GM12892 (cell line): ENCODE data around the gene TRIM23.

Source experiments
- DNase-seq: peaks from one replicate; pipeline ENCODE4 v3.0.0; 2011; ENCODE audit not compliant: insufficient read length
- FAIRE-seq: peaks from 2 replicates; lab custom pipeline; 2011; peaks lifted over from hg19 to GRCh38; lab: Jason Lieb, UNC
- POLR2A ChIP-seq: IDR thresholded peaks from 2 replicates; pipeline ENCODE4 v1.6.1; 2011; ENCODE audit warnings: low read depth, low read length, control low read depth
- POLR2AphosphoS5 ChIP-seq: IDR thresholded peaks from 2 replicates; pipeline ENCODE4 v1.6.1; 2011; ENCODE audit warnings: low read depth, low read length, control low read depth
- TAF1 ChIP-seq: IDR thresholded peaks from 2 replicates; pipeline ENCODE4 v1.6.1; 2011; ENCODE audit warnings: low read depth, mild to moderate bottlenecking, control low read depth, low read length, borderline replicate concordance

The TRIM23 gene

GRCh38 chr5:65562731-65563701 lies 61.1 kb downstream of the TRIM23 start, which contains the start of the genes CENPK and PPWD1:
Gene CENPK, minus strand, starts transcription at chr5:65563168. Its CDS starts 8,261 bp downstream, at chr5:65554907.
Gene PPWD1, plus strand, starts transcription at chr5:65563296. Its CDS starts 15 bp downstream, at chr5:65563311.
- TF ChIP-seq TAF1 = peak; percentile 61; the same call in 1 of the 2 replicates
- TF ChIP-seq POLR2A = peak; percentile 87
- TF ChIP-seq POLR2AphosphoS5 = peak; percentile 85
- DNase-seq = peak; percentile 53

DNA sequence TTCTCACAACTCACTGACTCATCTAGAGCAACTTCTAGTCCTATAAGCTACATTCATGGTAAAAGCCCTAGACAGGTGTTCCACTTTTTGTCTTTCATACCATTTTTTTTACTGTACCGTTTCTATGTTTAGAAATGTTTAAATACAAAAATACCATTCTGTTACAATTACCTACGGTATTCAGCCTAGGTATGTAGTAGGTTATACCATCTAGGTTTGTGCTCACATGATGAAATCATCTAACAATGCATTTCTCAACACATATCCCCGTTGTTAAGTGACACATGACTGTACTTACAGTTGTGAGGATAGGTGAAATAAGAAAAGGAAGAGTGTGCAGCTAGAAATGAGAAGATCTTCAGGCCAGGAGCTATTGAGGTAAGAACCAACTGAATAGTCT lies 67.4 kb downstream of the TRIM23 start:
- no peak for TF ChIP-seq POLR2AphosphoS5
- no peak for TF ChIP-seq TAF1
- no peak for TF ChIP-seq POLR2A
- DNase-seq = no peak
- FAIRE-seq = no peak

More at GRCh38 chr5:65562731-65563701, 61.1 kb downstream of the TRIM23 start, which contains the start of the genes CENPK and PPWD1:
- peak; percentile 96 for FAIRE-seq

GRCh38 chr5:65556181-65556580 lies 68.0 kb downstream of the TRIM23 start:
- FAIRE-seq = no peak
- TF ChIP-seq POLR2AphosphoS5 = no peak
- TF ChIP-seq TAF1 = no peak
- TF ChIP-seq POLR2A = no peak
- no peak for DNase-seq

DNA sequence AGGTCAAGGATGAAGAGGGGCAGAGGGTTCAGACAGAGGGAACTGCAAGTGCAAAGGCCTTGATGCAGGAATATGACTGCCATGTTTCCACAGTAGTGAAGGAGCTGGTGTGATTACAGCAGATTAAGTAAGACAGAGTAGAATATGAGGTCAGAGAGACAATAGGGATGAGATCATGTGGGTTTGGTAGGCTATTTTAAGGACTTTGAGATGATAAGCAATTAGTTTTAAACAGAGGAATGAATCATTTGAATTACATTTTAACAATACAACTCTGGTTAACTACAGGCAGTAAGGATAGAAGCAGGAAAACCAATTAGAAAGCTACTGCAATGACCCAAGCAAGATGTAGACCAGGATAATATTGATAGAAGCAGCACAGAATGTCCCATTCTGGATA lies 68.8 kb downstream of the TRIM23 start:
- FAIRE-seq (peak; percentile 78), DNase-seq (no peak)
- TF ChIP-seq POLR2A (no peak), POLR2AphosphoS5 (no peak), TAF1 (no peak)

DNA sequence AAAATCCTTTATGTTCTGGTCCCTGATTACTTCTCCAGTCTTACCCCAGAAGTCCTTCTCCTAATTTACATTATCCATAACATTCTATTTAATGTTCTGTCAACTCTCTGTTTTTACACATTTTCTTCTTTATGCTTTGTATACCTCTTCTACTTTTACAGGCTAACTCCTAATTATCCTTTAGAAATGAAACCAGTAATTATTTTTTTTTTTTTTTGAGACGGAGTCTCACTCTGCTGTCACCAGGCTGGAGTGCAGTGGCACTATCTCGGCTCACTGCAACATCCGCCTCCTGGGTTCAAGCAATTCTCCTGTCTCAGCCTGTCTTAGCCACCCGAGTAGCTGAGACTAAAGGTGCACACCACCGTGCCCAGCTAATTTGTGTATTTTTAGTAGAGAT lies 70.2 kb downstream of the TRIM23 start:
- DNase-seq (no peak), FAIRE-seq (no peak)
- TF ChIP-seq POLR2AphosphoS5 (no peak), TAF1 (no peak), POLR2A (no peak)

DNA sequence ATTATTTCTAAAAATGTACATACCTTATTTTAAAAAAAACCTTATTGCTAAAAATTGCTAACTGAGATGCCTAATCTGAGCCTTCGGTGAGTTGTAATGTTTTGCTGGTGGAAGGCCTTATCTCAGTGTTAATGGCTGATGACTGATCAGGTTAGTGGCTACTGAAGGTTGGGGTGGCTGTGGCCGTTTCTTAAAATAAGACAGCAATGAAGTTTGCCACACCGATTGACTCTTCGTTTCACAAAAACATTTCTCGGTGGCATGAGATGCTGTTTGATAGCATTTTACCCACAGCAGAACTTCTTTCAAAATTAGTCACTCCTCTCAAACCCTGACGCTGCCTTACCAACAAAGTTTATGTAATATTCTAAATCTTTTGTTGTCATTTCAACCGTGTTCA lies 75.9 kb downstream of the TRIM23 start:
- no peak for FAIRE-seq
- DNase-seq = no peak
- TF ChIP-seq POLR2A (no peak), POLR2AphosphoS5 (no peak), TAF1 (no peak)

DNA sequence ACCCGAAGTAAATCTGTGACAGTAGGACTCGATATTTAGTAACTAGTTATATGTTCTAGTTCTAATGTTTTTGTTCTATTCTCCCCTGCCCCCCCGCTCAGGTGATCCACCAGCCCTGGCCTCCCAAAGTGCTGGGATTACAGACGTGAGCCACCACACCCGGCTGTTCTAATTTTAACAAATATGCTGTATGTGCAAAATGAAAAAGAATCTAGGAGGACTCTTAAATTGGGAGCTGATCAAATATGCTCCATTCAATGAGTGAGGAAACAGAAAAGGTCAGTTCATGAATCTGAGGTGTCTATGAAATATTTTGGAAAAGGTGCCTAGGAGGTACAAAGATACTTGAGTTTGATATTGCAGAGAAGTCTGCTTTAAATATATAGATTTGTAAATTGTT lies 78.0 kb downstream of the TRIM23 start:
- TF ChIP-seq POLR2A = no peak
- TF ChIP-seq POLR2AphosphoS5 = no peak
- no peak for TF ChIP-seq TAF1
- FAIRE-seq = no peak

GRCh38 chr5:65544473-65544872 lies 79.7 kb downstream of the TRIM23 start:
- no peak for TF ChIP-seq TAF1
- no peak for TF ChIP-seq POLR2AphosphoS5
- TF ChIP-seq POLR2A = no peak
- FAIRE-seq = no peak
- DNase-seq = no peak

More for the DNA sequence above, 78.0 kb downstream of the TRIM23 start:
- DNase-seq = no peak

GRCh38 chr5:65539827-65540226 lies 84.3 kb downstream of the TRIM23 start:
- DNase-seq = no peak
- FAIRE-seq = no peak
- TF ChIP-seq POLR2AphosphoS5 = no peak
- no peak for TF ChIP-seq TAF1
- no peak for TF ChIP-seq POLR2A
